HEK293T (cell line): ENCODE data around the gene IGF2.

Source experiments
- CTCF ChIA-PET: fragments of 350-600 bp; formaldehyde crosslinking; extraction: SDS; loops from one replicate; lab custom pipeline; 2021; ENCODE audit warnings: antibody characterized with exemption, inconsistent platforms; lab: Yijun Ruan, JAX
- POLR2A ChIA-PET: fragments of 350-600 bp; formaldehyde crosslinking; extraction: SDS; loops from one replicate; lab custom pipeline; 2020; ENCODE audit warnings: antibody characterized with exemption, inconsistent platforms; lab: Yijun Ruan, JAX
- DNase-seq: peaks from one replicate; pipeline ENCODE4 v3.0.0; 2012; ENCODE audit warnings: mixed read lengths; ENCODE audit errors: extremely low spot score
- ARNT ChIP-seq: fragments of 450-650 bp; IDR thresholded peaks from 2 replicates; pipeline ENCODE4 v1.6.1; 2017; ENCODE audit warnings: mild to moderate bottlenecking
- BHLHE40 ChIP-seq: fragments of 450-650 bp; IDR thresholded peaks from 2 replicates; pipeline ENCODE4 v1.6.1; 2016; ENCODE audit warnings: mild to moderate bottlenecking, moderate library complexity, borderline replicate concordance
- CTBP1 ChIP-seq: fragments of 450-650 bp; IDR thresholded peaks from 2 replicates; pipeline ENCODE4 v1.6.1; 2016; ENCODE audit warnings: borderline replicate concordance
- ELF4 ChIP-seq: fragments of 450-650 bp; IDR thresholded peaks from 2 replicates; pipeline ENCODE4 v1.6.1; 2017; ENCODE audit warnings: antibody characterized with exemption
- FOXA1 ChIP-seq: fragments of 450-650 bp; IDR thresholded peaks from 2 replicates; pipeline ENCODE4 v1.6.1; 2016; ENCODE audit warnings: mild to moderate bottlenecking
- FOXK2 ChIP-seq: fragments of 450-650 bp; IDR thresholded peaks from 2 replicates; pipeline ENCODE4 v1.6.1; 2016; ENCODE audit warnings: mild to moderate bottlenecking
- FOXM1 ChIP-seq: fragments of 450-650 bp; IDR thresholded peaks from 2 replicates; pipeline ENCODE4 v1.6.1; 2017; ENCODE audit warnings: mild to moderate bottlenecking, borderline replicate concordance
- HDGF ChIP-seq: fragments of 450-650 bp; IDR thresholded peaks from 2 replicates; pipeline ENCODE4 v1.6.1; 2017; ENCODE audit warnings: antibody characterized with exemption, borderline replicate concordance
- L3MBTL2 ChIP-seq: fragments of 450-650 bp; conservative IDR thresholded peaks from 2 replicates; pipeline ENCODE4 v1.6.1; 2016; ENCODE audit warnings: mild to moderate bottlenecking
- LEF1 ChIP-seq: fragments of 450-650 bp; IDR thresholded peaks from 2 replicates; pipeline ENCODE4 v1.6.1; 2017; ENCODE audit warnings: mild to moderate bottlenecking, borderline replicate concordance
- NFRKB ChIP-seq: fragments of 450-650 bp; IDR thresholded peaks from 2 replicates; pipeline ENCODE4 v1.6.1; 2016; ENCODE audit warnings: mild to moderate bottlenecking, moderate library complexity
- SP1 ChIP-seq: fragments of 450-650 bp; IDR thresholded peaks from 2 replicates; pipeline ENCODE4 v1.6.1; 2017
- SUZ12 ChIP-seq: fragments of 450-650 bp; IDR thresholded peaks from 2 replicates; pipeline ENCODE4 v1.6.1; 2016; ENCODE audit warnings: mild to moderate bottlenecking
- TARDBP ChIP-seq: fragments of 450-650 bp; IDR thresholded peaks from 2 replicates; pipeline ENCODE4 v1.6.1; 2016
- ZNF384 ChIP-seq: fragments of 450-650 bp; IDR thresholded peaks from 2 replicates; pipeline ENCODE4 v1.6.1; 2016
- TF ChIP-seq, protein P1 (sequence below): fragments of 450-650 bp; IDR thresholded peaks from 2 replicates; pipeline ENCODE4 v1.6.1; 2016

IGF2 gene

GRCh38 chr11:2114430-2115241 is 24.6 kb downstream of the IGF2 start:
- no peak for DNase-seq
- TF ChIP-seq BHLHE40 (no peak), ARNT (no peak), ZNF384 (no peak), FOXM1 (no peak), SP1 (no peak), ELF4 (no peak), HDGF (no peak), SUZ12 (no peak), CTBP1 (no peak), LEF1 (no peak), L3MBTL2 (no peak), FOXA1 (no peak), TARDBP (no peak), FOXK2 (no peak), NFRKB (no peak)
- TF ChIP-seq, protein P1, sequence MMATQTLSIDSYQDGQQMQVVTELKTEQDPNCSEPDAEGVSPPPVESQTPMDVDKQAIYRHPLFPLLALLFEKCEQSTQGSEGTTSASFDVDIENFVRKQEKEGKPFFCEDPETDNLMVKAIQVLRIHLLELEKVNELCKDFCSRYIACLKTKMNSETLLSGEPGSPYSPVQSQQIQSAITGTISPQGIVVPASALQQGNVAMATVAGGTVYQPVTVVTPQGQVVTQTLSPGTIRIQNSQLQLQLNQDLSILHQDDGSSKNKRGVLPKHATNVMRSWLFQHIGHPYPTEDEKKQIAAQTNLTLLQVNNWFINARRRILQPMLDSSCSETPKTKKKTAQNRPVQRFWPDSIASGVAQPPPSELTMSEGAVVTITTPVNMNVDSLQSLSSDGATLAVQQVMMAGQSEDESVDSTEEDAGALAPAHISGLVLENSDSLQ: no peak
- POLR2A ChIA-PET: no interaction called here
- CTCF ChIA-PET: no interaction called here

- POLR2A ChIA-PET: no interaction called here
- CTCF ChIA-PET: no interaction called here
- DNase-seq: no peak
- TF ChIP-seq HDGF (no peak), TARDBP (no peak), ZNF384 (no peak), L3MBTL2 (no peak), CTBP1 (no peak), FOXK2 (no peak), BHLHE40 (no peak), FOXA1 (no peak), SP1 (no peak), SUZ12 (no peak)
- TF ChIP-seq, protein P1: no peak
Measured at GRCh38 chr11:2113776-2114175, 25.4 kb downstream of the IGF2 start.

DNA sequence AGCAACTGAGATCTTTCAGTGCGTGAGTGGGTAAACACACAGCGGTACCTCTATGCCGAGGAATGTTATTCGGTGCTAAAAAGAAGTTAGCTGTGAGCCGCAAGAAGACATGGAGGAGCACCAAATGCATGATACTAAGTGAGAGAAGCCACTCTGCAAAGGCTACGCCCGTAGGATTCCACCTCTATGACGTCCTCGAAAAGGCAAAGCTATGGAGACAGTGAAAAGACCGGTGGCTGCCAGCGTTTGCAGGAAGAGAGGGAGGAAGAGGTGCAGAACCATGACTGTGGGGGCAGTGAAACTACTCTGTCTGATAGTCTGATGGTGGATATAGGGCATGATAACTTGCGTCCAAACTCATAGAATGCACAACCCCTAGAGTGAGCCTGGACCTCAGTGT is 28.7 kb downstream of the IGF2 start:
- CTCF ChIA-PET: no interaction called here
- TF ChIP-seq ELF4 (no peak), FOXA1 (no peak), BHLHE40 (no peak), LEF1 (no peak), NFRKB (no peak), TARDBP (no peak), L3MBTL2 (no peak), FOXM1 (no peak), SUZ12 (no peak), HDGF (no peak)
- TF ChIP-seq, protein P1: no peak

DNA sequence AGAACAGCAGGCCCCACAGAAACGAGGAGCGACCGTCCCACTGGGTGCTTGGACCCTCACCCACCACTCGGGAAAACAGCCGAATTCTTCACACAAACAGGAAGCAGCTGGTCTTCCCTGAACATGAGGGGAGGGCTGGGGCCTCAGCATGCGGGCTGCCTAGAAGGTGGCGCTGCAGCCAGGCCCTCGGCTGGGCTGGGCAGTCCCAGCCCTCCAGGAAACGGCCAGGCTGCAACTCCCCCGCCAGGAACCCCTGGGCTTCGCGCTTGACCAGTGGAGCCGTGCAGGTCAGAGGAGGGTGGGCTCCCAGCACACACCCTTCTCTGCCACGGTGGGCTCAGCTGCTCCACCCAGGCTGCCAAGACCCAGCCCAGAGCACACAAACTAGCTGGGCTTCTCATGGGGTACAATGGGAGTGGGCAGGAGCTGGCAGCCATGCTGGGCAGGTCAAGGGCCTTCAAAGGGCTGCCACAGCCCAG is 29.6 kb downstream of the IGF2 start:
- POLR2A ChIA-PET: no interaction called here
- TF ChIP-seq LEF1 (no peak), ZNF384 (no peak), NFRKB (no peak), ARNT (no peak), CTBP1 (no peak), FOXA1 (no peak), TARDBP (no peak)
- CTCF ChIA-PET: no interaction called here
- no peak for DNase-seq

More for the DNA sequence above, 28.7 kb downstream of the IGF2 start:
- POLR2A ChIA-PET: no interaction called here
- no peak for DNase-seq

DNA sequence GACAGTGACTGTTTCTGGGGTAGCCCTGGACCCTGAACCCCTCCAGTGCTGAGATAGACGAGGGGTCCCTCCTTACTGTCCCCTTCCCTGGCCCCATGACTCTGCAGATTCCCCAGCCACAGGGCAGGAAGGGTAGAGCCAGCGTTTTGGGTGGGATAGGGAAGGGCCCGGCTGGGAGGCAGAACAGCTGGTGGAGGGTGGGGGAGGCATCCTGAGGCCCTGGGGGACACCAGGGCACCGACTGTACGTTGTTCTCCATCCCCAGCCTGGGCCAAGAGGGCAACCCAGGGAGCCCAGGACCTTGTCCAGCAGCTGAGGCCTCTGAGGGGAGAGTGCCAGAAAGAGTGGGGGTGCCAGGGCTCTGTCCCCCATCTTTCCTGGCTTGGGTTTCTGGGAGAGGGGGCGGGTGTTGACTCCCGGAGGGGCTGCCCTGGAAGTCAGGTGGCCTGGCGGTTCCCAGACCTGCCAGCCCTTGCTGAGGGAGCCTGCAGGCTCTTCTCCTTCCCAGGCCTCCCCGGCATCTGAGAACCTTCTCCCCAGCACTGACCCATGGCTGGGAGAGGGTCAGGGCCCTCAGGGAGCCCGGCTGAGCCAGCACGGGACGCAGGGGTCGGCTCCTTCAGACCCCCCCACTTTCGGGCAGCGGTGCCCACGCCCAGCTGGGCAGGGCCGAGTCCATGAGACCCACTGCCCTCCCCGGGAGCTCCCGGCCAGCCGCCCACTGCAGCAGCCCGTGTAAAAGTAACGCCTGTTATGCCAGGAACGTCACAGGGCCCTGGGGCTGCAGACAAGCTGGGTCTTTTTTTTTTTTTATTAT is 30.3 kb downstream of the IGF2 start:
- no peak for DNase-seq
- TF ChIP-seq FOXM1 (no peak), NFRKB (no peak), ARNT (no peak), TARDBP (no peak), BHLHE40 (no peak)
- CTCF ChIA-PET: no interaction called here
- POLR2A ChIA-PET: no interaction called here

GRCh38 chr11:2107941-2108630 is 31.1 kb downstream of the IGF2 start:
- no peak for DNase-seq
- no peak for TF ChIP-seq HDGF
- TF ChIP-seq ARNT: no peak
- TF ChIP-seq ZNF384: no peak
- no peak for TF ChIP-seq SP1
- no peak for TF ChIP-seq LEF1
- no peak for TF ChIP-seq TARDBP
- no peak for TF ChIP-seq L3MBTL2
- TF ChIP-seq FOXM1: no peak
- TF ChIP-seq FOXA1: no peak
- no peak for TF ChIP-seq FOXK2
- no peak for TF ChIP-seq BHLHE40
- TF ChIP-seq SUZ12: no peak
- no peak for TF ChIP-seq CTBP1
- TF ChIP-seq ELF4: no peak
- TF ChIP-seq NFRKB: no peak
- TF ChIP-seq, protein P1: no peak
- ChIA-PET CTCF (no interaction called here), POLR2A (no interaction called here)
